Heart right ventricle (tissue), 16 donors: Measurements from ENCODE around the gene LARGE1. TPM values are rescaled to one million over a fixed set of nuclear protein-coding genes. Genes with fewer than 3 reads are reported as not detected.

Experiments
- ATAC-seq, 8 donors: fragments of 200-7000 bp; cut with Tn5 transposase; one replicate each; pipeline ENCODE4 v1.9.1; 2020; ENCODE audit warnings: mild to moderate bottlenecking in 8 of 8, moderate library complexity in 8 of 8, moderate number of reproducible peaks in 1 of 8
- DNase-seq, 2 donors: peaks; one replicate each; pipeline ENCODE4 v3.0.0-alpha.2; 2020
- H3K27ac ChIP-seq, 10 donors: fragments of 200-600 bp; sonication (generic) in 2 of 10; one replicate each; pipeline versions ENCODE4 v1.5.0 to v1.8.0; 2020 to 2022; ENCODE audit warnings: mild to moderate bottlenecking in 3 of 10
- H3K27me3 ChIP-seq, 7 donors: fragments of 200-600 bp; one replicate each; pipeline ENCODE4 v1.8.0; 2021 to 2022; ENCODE audit warnings: mild to moderate bottlenecking in 2 of 7
- H3K36me3 ChIP-seq, 9 donors: fragments of 200-600 bp; sonication (generic) in 1 of 9; one replicate each; pipeline versions ENCODE4 v1.5.0 to v1.8.0; 2020 to 2022; ENCODE audit warnings: mild to moderate bottlenecking in 2 of 9
- H3K4me1 ChIP-seq, 9 donors: fragments of 200-600 bp; sonication (generic) in 1 of 9; one replicate each; pipeline versions ENCODE4 v1.5.0 to v1.8.0; 2020 to 2022; ENCODE audit warnings: mild to moderate bottlenecking in 4 of 9
- H3K4me3 ChIP-seq, 10 donors: fragments of 200-600 bp; sonication (generic) in 2 of 10; one replicate each; pipeline versions ENCODE4 v1.5.0 to v1.8.0; 2020 to 2022; ENCODE audit warnings: mild to moderate bottlenecking in 7 of 10, moderate library complexity in 2 of 10
- H3K9me3 ChIP-seq, 11 donors: fragments of 200-600 bp in 10 of 11; sonication (generic) in 2 of 11; one replicate each; pipeline versions ENCODE4 v1.5.0 to v1.8.0; 2013 to 2022; ENCODE audit warnings: mild to moderate bottlenecking in 2 of 11, control low read depth in 1 of 11, moderate library complexity in 1 of 11
- WGBS, 2 donors: extraction: QIAGEN DNeasy Blood & Tissue Kit; methylation state at CpG; one replicate each; pipeline ENCODE4 v1.1.7; 2013; ENCODE audit warnings: inconsistent platforms in 1 of 2; 5-methylcytosine and 5-hydroxymethylcytosine counted together
- intact Hi-C, 10 donors: fragments of 100-400 bp; cut with DNase I; formaldehyde crosslinking; loops; one replicate each; pipeline versions ENCODE4 v1.11.1 to v1.14.2; 2022
- polyA plus RNA-seq, 2 donors: library from polyadenylated mRNA; stranded (reverse); fragments of 200-250 nt; gene quantifications; one replicate each; pipeline ENCODE4 v1.2.3, GENCODE V29; 2013
- total RNA-seq, 10 donors: library from RNA; stranded (reverse); fragmentation: NEBNext Ultra II Directional in 3 of 10; extraction: Animal tissue kit (Norgen Biotek cat#: 25700) in 3 of 10; gene quantifications; one replicate each; pipeline versions ENCODE4 v1.2.1 to v1.2.4, GENCODE V29; 2021 to 2023
- TF ChIP-seq, protein P1 (sequence below), 9 donors: fragments of 200-600 bp; sonication (generic) in 2 of 9; IDR thresholded peaks; one replicate each; pipeline versions ENCODE4 v1.5.0 to v1.8.0; 2021 to 2022; ENCODE audit warnings: antibody characterized with exemption in 9 of 9, mild to moderate bottlenecking in 5 of 9, moderate library complexity in 1 of 9
- donor health status: Arrhythmogenic right ventricular cardiomyopathy.
- donor health status: ischemic (EF 13 %, LVEDD 7.1; RV severe dilation, severe dysfunction).
- donor health status: healthy with polysubstance abuse.
- donor health status: DM: no; HTN: yes; CAD: no.
- donor health status: DM: no; HTN: no; CAD: no.
- donor health status: ischemic (EF 25% LVEDD 6.9; RV normal size, moderate dysfunction).
- donor health status: ischemic (EF 25% LVEDD 5.7; RV mildly dilated, moderate dysfunction).
- donor health status: healthy.
- donor health status: DM: yes; HTN: yes; CAD: no.
- donor health status: Ischemic cardiomyopathy.
- donor health status: ischemic (EF 35%, LVEDD 5.7; RV mildly dilated, moderate dysfunction).
- donor health status: nonischemic (EF 11% LVEDD 7.7; RV severe dilation, severe dysfunction).
- donor health status: DM: yes; HTN: yes; CAD: no.
- donor health status: PGD.
- donor health status: ischemic (EF 29% LVEDD 5.4; RV normal size, mild dysfunction).
- donor health status: nonischemic (EF 23%, LVEDD 6.1; RV moderate dilation, normal function).

LARGE1 gene
- total and polyA plus RNA-seq, 12 donors: 33.7 to 184 (median 144) TPM

DNA sequence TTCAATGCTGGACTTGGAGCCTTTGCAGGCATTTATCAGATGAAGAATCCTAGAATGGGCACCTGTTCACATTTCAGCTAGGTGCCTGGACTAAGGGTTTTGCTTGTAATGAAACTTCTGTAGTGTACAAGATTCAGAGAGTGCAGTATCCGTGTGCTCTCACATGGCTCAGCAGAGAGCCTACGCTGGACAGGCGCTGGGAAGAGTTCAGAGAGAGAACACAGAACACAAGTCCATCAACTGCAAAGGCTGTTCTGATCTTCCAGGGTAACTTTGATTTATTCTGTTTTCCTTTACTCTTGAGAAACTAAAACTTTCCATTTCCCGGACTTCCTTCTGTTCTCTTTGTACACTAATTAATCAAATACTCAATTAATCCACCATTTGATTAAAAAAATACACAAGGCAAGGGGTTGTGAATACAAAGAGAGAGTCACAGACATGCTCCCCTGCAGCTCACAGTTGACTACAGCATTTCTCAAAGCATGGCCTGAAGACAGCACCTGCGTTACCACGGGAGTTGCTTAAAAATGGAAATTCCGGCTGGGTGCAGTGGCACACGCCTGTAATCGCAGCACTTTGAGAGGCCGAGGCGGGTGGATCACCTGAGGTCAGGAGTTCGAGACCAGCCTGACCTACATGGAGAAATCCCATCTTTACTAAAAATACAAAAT is 393.7 kb downstream of the LARGE1 start:
- Histone ChIP-seq H3K27me3 (no peaks in the 10 kb centered on the region), H3K27ac (no peak overlapping the region), H3K36me3 (no peaks in the 10 kb centered on the region), H3K4me3 (no peak overlapping the region), H3K9me3 (peaks cover 0 to 8% (median 0%) of the 10 kb centered on the region in 11 donors), H3K4me1 (peaks cover 0 to 49% (median 25%) of the 10 kb centered on the region in 9 donors)
- 96 to 97% methylated on average over 12 of the region's 12 CpGs for WGBS, 2 donors
- intact Hi-C loops: loop anchor here in 6 of 10 donors (5.0 to 10.0 kb wide), 5 partner anchors 41 to 578 kb away; partner anchors contain the start of gene LARGE1 (in 1 of the 6)
- DNase-seq (no peak), ATAC-seq (no peak)
- TF ChIP-seq, protein P1, sequence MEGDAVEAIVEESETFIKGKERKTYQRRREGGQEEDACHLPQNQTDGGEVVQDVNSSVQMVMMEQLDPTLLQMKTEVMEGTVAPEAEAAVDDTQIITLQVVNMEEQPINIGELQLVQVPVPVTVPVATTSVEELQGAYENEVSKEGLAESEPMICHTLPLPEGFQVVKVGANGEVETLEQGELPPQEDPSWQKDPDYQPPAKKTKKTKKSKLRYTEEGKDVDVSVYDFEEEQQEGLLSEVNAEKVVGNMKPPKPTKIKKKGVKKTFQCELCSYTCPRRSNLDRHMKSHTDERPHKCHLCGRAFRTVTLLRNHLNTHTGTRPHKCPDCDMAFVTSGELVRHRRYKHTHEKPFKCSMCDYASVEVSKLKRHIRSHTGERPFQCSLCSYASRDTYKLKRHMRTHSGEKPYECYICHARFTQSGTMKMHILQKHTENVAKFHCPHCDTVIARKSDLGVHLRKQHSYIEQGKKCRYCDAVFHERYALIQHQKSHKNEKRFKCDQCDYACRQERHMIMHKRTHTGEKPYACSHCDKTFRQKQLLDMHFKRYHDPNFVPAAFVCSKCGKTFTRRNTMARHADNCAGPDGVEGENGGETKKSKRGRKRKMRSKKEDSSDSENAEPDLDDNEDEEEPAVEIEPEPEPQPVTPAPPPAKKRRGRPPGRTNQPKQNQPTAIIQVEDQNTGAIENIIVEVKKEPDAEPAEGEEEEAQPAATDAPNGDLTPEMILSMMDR (IDR thresholded peaks at IDR 0.05): no peak

DNA sequence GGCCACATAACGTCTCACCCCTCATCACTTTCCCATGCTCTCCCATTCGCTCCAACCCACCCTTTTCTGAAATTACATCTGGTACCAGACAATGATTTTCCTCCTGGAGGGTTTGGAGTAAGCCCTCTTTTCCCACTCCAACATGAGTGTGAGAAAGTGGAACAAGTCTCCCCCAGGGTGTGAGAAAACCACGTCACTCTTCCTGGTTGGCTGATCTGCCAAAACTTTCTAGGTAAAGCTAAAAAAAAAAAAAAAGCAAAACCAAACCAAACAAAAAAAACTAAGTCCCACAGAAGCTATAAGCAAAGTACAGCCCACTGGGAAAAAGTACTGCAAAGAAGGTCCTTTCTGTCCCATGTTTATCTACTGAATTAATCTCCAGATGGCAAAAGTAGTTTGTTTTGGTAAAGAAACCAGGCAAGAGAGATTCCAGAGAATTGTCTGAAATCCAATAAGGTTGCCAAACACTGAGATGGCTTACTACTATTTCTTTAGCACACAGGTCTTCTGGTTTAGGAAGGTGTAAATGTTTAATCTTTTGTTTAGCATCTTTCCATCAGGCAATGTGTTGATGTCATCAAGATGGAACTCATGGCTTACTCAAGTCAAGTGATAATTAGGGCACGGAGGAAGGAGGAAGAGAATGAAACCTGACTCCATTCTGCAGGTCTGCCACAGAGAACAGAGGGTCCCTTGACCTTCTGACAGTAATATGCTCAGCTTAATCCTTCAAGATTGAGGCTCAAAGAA is 395.6 kb downstream of the LARGE1 start:
- TF ChIP-seq, protein P1 (IDR thresholded peaks at IDR 0.05): no peak
- H3K36me3 ChIP-seq: peaks cover 0 to 6% (median 0%) of the 10 kb centered on the region in 9 donors
- DNase-seq: no peak
- H3K4me1 ChIP-seq: peaks cover 0 to 38% (median 20%) of the 10 kb centered on the region in 9 donors
- intact Hi-C loops: loop anchor here in 7 of 10 donors (5.0 to 10.0 kb wide), 6 partner anchors 43 to 580 kb away; partner anchors contain the start of gene LARGE1 (in 1 of the 7)
- H3K27ac ChIP-seq: peak overlapping the region in 1 of 10 donors; percentile 26
- ATAC-seq: no peak
- peaks cover 0 to 8% (median 0%) of the 10 kb centered on the region in 11 donors for H3K9me3 ChIP-seq
- H3K27me3 ChIP-seq: no peaks in the 10 kb centered on the region
- WGBS, 2 donors: 39 to 58% methylated on average over 4 of the region's 4 CpGs
- no peak overlapping the region for H3K4me3 ChIP-seq

- Histone ChIP-seq H3K4me1 (peaks cover 2 to 36% (median 22%) of the 10 kb centered on the region in 9 donors), H3K36me3 (peaks cover 0 to 6% (median 0%) of the 10 kb centered on the region in 9 donors), H3K9me3 (peaks cover 0 to 8% (median 0%) of the 10 kb centered on the region in 11 donors), H3K4me3 (no peak overlapping the region), H3K27me3 (no peaks in the 10 kb centered on the region), H3K27ac (no peak overlapping the region)
- 92 to 94% methylated on average over 9 of the region's 9 CpGs for WGBS, 2 donors
- intact Hi-C loops: loop anchor here in 8 of 10 donors (2.0 to 10.0 kb wide), 8 partner anchors 45 to 583 kb away; partner anchors contain the start of gene LARGE1 (in 1 of the 8)
- TF ChIP-seq, protein P1 (IDR thresholded peaks at IDR 0.05): no peak
- ATAC-seq (no peak), DNase-seq (no peak)
Observed at GRCh38 chr22:33521879-33522665, 398.2 kb downstream of the LARGE1 start.
